CD8-positive, alpha-beta memory T cell (primary cell): ENCODE data around the gene ZBTB37. TPM values are rescaled to one million over a fixed set of nuclear protein-coding genes. Genes with fewer than 3 reads are reported as not detected.

Experiments used
- CTCF ChIA-PET: fragments of 350-600 bp; sonication (Branson Sonifier 250); formaldehyde crosslinking; loops from one replicate; lab custom pipeline; 2021; ENCODE audit warnings: antibody characterized with exemption; lab: Charles Lee
- POLR2A ChIA-PET: fragments of 350-600 bp; sonication (Branson Sonifier 250); formaldehyde crosslinking; loops from one replicate; lab custom pipeline; 2021; ENCODE audit warnings: antibody characterized with exemption; lab: Charles Lee
- DNase-seq, 5 donors: peaks; one replicate each; pipeline versions ENCODE4 v3.0.0 to v3.0.0-alpha.2; 2020 to 2022; ENCODE audit warnings: mixed read lengths in 1 of 5
- H3K27ac ChIP-seq: one replicate; pipeline ENCODE4 v1.7.0; 2013; ENCODE audit warnings: low read depth, mild to moderate bottlenecking, low read length, moderate library complexity
- H3K27me3 ChIP-seq: 2 replicates; pipeline ENCODE4 v1.7.0; 2013; ENCODE audit warnings: low read length, mild to moderate bottlenecking; ENCODE audit not compliant: insufficient read depth, poor library complexity, severe bottlenecking
- H3K36me3 ChIP-seq: 2 replicates; pipeline ENCODE4 v1.7.0; 2013; ENCODE audit warnings: mild to moderate bottlenecking, low read length, moderate library complexity; ENCODE audit not compliant: insufficient read depth
- H3K4me1 ChIP-seq: 2 replicates; pipeline ENCODE4 v1.7.0; 2013; ENCODE audit warnings: mild to moderate bottlenecking, low read length, moderate library complexity; ENCODE audit not compliant: insufficient read depth
- H3K4me3 ChIP-seq: 2 replicates; pipeline ENCODE4 v1.7.0; 2013; ENCODE audit warnings: mild to moderate bottlenecking, low read length
- H3K9me3 ChIP-seq: 2 replicates; pipeline ENCODE4 v1.7.0; 2013; ENCODE audit warnings: mild to moderate bottlenecking, low read length
- H3K27ac Mint-ChIP-seq, 8 donors: one replicate each; pipeline ENCODE4 v1.8.0; 2020 to 2021; ENCODE audit warnings: mixed read lengths in 8 of 8, mild to moderate bottlenecking in 6 of 8, inconsistent platforms in 3 of 8, moderate library complexity in 3 of 8
- H3K27me3 Mint-ChIP-seq, 2 donors: one replicate each; pipeline ENCODE4 v1.8.0; 2020 to 2021; ENCODE audit warnings: mixed read lengths in 2 of 2, mild to moderate bottlenecking in 1 of 2, moderate library complexity in 1 of 2
- H3K36me3 Mint-ChIP-seq, 3 donors: one replicate each; pipeline ENCODE4 v1.8.0; 2020 to 2021; ENCODE audit warnings: mixed read lengths in 3 of 3, inconsistent platforms in 1 of 3, mild to moderate bottlenecking in 1 of 3
- H3K4me1 Mint-ChIP-seq, 3 donors: one replicate each; pipeline ENCODE4 v1.8.0; 2020 to 2021; ENCODE audit warnings: mixed read lengths in 3 of 3, inconsistent platforms in 1 of 3, mild to moderate bottlenecking in 1 of 3
- H3K4me3 Mint-ChIP-seq, 7 donors: one replicate each; pipeline ENCODE4 v1.8.0; 2020 to 2021; ENCODE audit warnings: mixed read lengths in 7 of 7, mild to moderate bottlenecking in 6 of 7, moderate library complexity in 4 of 7, inconsistent platforms in 2 of 7
- H3K9me3 Mint-ChIP-seq, 5 donors: one replicate each; pipeline ENCODE4 v1.8.0; 2020 to 2022; ENCODE audit warnings: mixed read lengths in 5 of 5, mild to moderate bottlenecking in 3 of 5, moderate library complexity in 2 of 5, inconsistent platforms in 1 of 5
- polyA plus RNA-seq: library from polyadenylated mRNA; unstranded; fragments of 300-500 nt; fragmentation: Illumina TruSeq; gene quantifications from one replicate; pipeline ENCODE4 v1.2.3, GENCODE V29; 2021
- total RNA-seq, 2 experiments: library from RNA; stranded (reverse); gene quantifications; one replicate each; pipeline ENCODE4 v1.2.3, GENCODE V29; 2021

The ZBTB37 gene
- total and polyA plus RNA-seq, 3 experiments from 2014 or later, result 1.3 to 11.0 (median 10.4) TPM

GRCh38 chr1:173934440-173934839 is 66.3 kb downstream of the ZBTB37 start:
- CTCF ChIA-PET, result no interaction called here
- peaks cover 0 to 64% (median 13%) of the 10 kb centered on the region in 3 donors for H3K36me3 Mint-ChIP-seq
- no peaks in the 10 kb centered on the region for H3K27me3 Mint-ChIP-seq

GRCh38 chr1:173937062-173937461 is 68.9 kb downstream of the ZBTB37 start:
- H3K4me1 ChIP-seq, result no peaks in the 10 kb centered on the region
- no peaks in the 10 kb centered on the region for H3K27me3 ChIP-seq
- H3K9me3 Mint-ChIP-seq, result no peaks in the 10 kb centered on the region
- no peaks in the 10 kb centered on the region for H3K9me3 ChIP-seq
- no peak overlapping the region for H3K4me3 ChIP-seq
- H3K4me1 Mint-ChIP-seq, result peaks cover 0 to 3% (median 0%) of the 10 kb centered on the region in 3 donors
- H3K27ac Mint-ChIP-seq, result peak overlapping the region in 1 of 8 donors; percentile 48
- ChIA-PET POLR2A (no interaction called here), CTCF (no interaction called here)
- peaks cover 5 to 71% (median 18%) of the 10 kb centered on the region in 3 donors for H3K36me3 Mint-ChIP-seq
- DNase-seq, result no peak
- H3K4me3 Mint-ChIP-seq, result no peak overlapping the region
- peaks cover 15% of the 10 kb centered on the region for H3K36me3 ChIP-seq
- no peak overlapping the region for H3K27ac ChIP-seq
- no peaks in the 10 kb centered on the region for H3K27me3 Mint-ChIP-seq

More at GRCh38 chr1:173934440-173934839, 66.3 kb downstream of the ZBTB37 start:
- DNase-seq, result no peak
- POLR2A ChIA-PET, result no interaction called here
- Histone ChIP-seq H3K4me3 (no peak overlapping the region), H3K27me3 (no peaks in the 10 kb centered on the region), H3K9me3 (no peaks in the 10 kb centered on the region), H3K36me3 (peaks cover 9% of the 10 kb centered on the region), H3K4me1 (no peaks in the 10 kb centered on the region), H3K27ac (no peak overlapping the region)
- H3K4me1 Mint-ChIP-seq, result peaks cover 0 to 3% (median 2%) of the 10 kb centered on the region in 3 donors
- no peak overlapping the region for H3K4me3 Mint-ChIP-seq
- peak overlapping the region in 3 of 8 donors; percentile 12 to 66 (median 64) for H3K27ac Mint-ChIP-seq
- no peaks in the 10 kb centered on the region for H3K9me3 Mint-ChIP-seq

- ChIA-PET POLR2A (interaction anchor here (0.5 to 0.6 kb wide), 2 partner anchors 102 to 217 kb away, joined by 4 to 5 read pairs; no protein-coding TSS in a partner anchor), CTCF (no interaction called here)
- Histone ChIP-seq H3K36me3 (peaks cover 51% of the 10 kb centered on the region), H3K9me3 (no peaks in the 10 kb centered on the region), H3K27ac (no peak overlapping the region), H3K27me3 (no peaks in the 10 kb centered on the region), H3K4me1 (no peaks in the 10 kb centered on the region), H3K4me3 (no peak overlapping the region)
- Mint-ChIP-seq H3K27ac (peak overlapping the region in 1 of 8 donors; percentile 63), H3K9me3 (no peaks in the 10 kb centered on the region), H3K36me3 (peaks cover 9 to 83% (median 24%) of the 10 kb centered on the region in 3 donors), H3K4me3 (no peak overlapping the region), H3K4me1 (no peaks in the 10 kb centered on the region), H3K27me3 (peaks cover 0 to 1% of the 10 kb centered on the region in 2 donors)
- no peak for DNase-seq
Observed at GRCh38 chr1:173946380-173946921, 78.3 kb downstream of the ZBTB37 start.

- CTCF ChIA-PET, result no interaction called here
- no peak for DNase-seq
- Histone ChIP-seq H3K4me1 (no peaks in the 10 kb centered on the region), H3K4me3 (no peak overlapping the region), H3K27ac (no peak overlapping the region), H3K27me3 (no peaks in the 10 kb centered on the region), H3K36me3 (peaks cover 49% of the 10 kb centered on the region), H3K9me3 (no peaks in the 10 kb centered on the region)
- POLR2A ChIA-PET, result no interaction called here
- H3K9me3 Mint-ChIP-seq, result no peaks in the 10 kb centered on the region
- peaks cover 0 to 1% of the 10 kb centered on the region in 2 donors for H3K27me3 Mint-ChIP-seq
- H3K27ac Mint-ChIP-seq, result peak overlapping the region in 2 of 8 donors; percentile 8 to 73
- H3K36me3 Mint-ChIP-seq, result peaks cover 0 to 81% (median 15%) of the 10 kb centered on the region in 3 donors
- H3K4me3 Mint-ChIP-seq, result no peak overlapping the region
- H3K4me1 Mint-ChIP-seq, result peaks cover 0 to 9% (median 6%) of the 10 kb centered on the region in 3 donors
Observed at GRCh38 chr1:173948594-173948993, 80.4 kb downstream of the ZBTB37 start.

Other genes starting within 250 kb of the ZBTB37 start
- gene TEX50, start 233.0 kb upstream of the ZBTB37 start, total RNA-seq, result not detected
- not detected for gene TEX50, start 233.0 kb upstream of the ZBTB37 start, polyA plus RNA-seq
- not detected for gene ANKRD45, start 198.5 kb upstream of the ZBTB37 start, total RNA-seq
- gene ANKRD45, start 198.5 kb upstream of the ZBTB37 start, polyA plus RNA-seq, result not detected
- 10 to 100 TPM; 19.7 to 20.5 TPM for gene KLHL20, start 153.4 kb upstream of the ZBTB37 start, total RNA-seq
- 25.7 TPM for gene KLHL20, start 153.4 kb upstream of the ZBTB37 start, polyA plus RNA-seq
- 10 to 100 TPM; 39.4 to 42.5 TPM for gene DARS2, start 43.7 kb upstream of the ZBTB37 start, total RNA-seq
- 9.4 TPM for gene DARS2, start 43.7 kb upstream of the ZBTB37 start, polyA plus RNA-seq
- gene CENPL, start 43.5 kb upstream of the ZBTB37 start, total RNA-seq, result 10 to 100 TPM; 24.9 to 27.4 TPM
- 6.2 TPM for gene CENPL, start 43.5 kb upstream of the ZBTB37 start, polyA plus RNA-seq
- gene GAS5, start 391 bp upstream of the ZBTB37 start, total RNA-seq, result 1,000 to 10,000 TPM; 1,056 to 1,102 TPM
- 245 TPM for gene GAS5, start 391 bp upstream of the ZBTB37 start, polyA plus RNA-seq
- gene SERPINC1, start 48.9 kb downstream of the ZBTB37 start, total RNA-seq, result not detected
- not detected for gene SERPINC1, start 48.9 kb downstream of the ZBTB37 start, polyA plus RNA-seq
- 10 to 100 TPM; 39.7 to 40.5 TPM for gene RC3H1, start 154.0 kb downstream of the ZBTB37 start, total RNA-seq
- 5.4 TPM for gene RC3H1, start 154.0 kb downstream of the ZBTB37 start, polyA plus RNA-seq